Mesenchymal stem cell (in vitro differentiated cells and primary cell): ENCODE data around the gene CDCP1.
A peak's percentile ranks its signal among the peaks of the same experiment; 100 is the strongest.

Experiments
- DNase-seq: peaks from one replicate; pipeline ENCODE4 v3.0.0-alpha.2; 2013
- H2AFZ ChIP-seq: one replicate; pipeline ENCODE4 v1.6.1; 2013; ENCODE audit warnings: low read depth, mild to moderate bottlenecking, control low read depth, inconsistent platforms, low read length, moderate library complexity
- H2AK5ac ChIP-seq: 2 replicates; pipeline ENCODE4 v1.6.1; 2013; ENCODE audit warnings: low read length, moderate library complexity, mild to moderate bottlenecking, inconsistent platforms; ENCODE audit not compliant: severe bottlenecking
- H2BK120ac ChIP-seq: one replicate; pipeline ENCODE4 v1.6.1; 2013; ENCODE audit warnings: low read depth, mild to moderate bottlenecking, inconsistent platforms, low read length, moderate library complexity
- H2BK12ac ChIP-seq, 2 experiments: one replicate each; pipeline ENCODE4 v1.6.1; 2013; ENCODE audit warnings: inconsistent platforms in 2 of 2, low read length in 2 of 2, mild to moderate bottlenecking in 2 of 2, moderate library complexity in 2 of 2, control low read depth in 1 of 2
- H2BK15ac ChIP-seq: one replicate; pipeline ENCODE4 v1.6.1; 2013; ENCODE audit warnings: mild to moderate bottlenecking, low read depth, inconsistent platforms; ENCODE audit not compliant: poor library complexity, severe bottlenecking
- H2BK5ac ChIP-seq: 2 replicates; pipeline ENCODE4 v1.6.1; 2013; ENCODE audit warnings: low read depth, mild to moderate bottlenecking, low read length, control low read depth, inconsistent platforms; ENCODE audit not compliant: poor library complexity, severe bottlenecking
- H3K14ac ChIP-seq, 2 experiments: one replicate each; pipeline ENCODE4 v1.6.1; 2013; ENCODE audit warnings: inconsistent platforms in 2 of 2, low read length in 2 of 2, control low read depth in 1 of 2, mild to moderate bottlenecking in 1 of 2, moderate library complexity in 1 of 2
- H3K18ac ChIP-seq, 2 experiments: one replicate each; pipeline ENCODE4 v1.6.1; 2013; ENCODE audit warnings: inconsistent platforms in 2 of 2, low read length in 2 of 2, control low read depth in 1 of 2, low read depth in 1 of 2, mild to moderate bottlenecking in 1 of 2
- H3K23ac ChIP-seq, 2 experiments: one replicate each; pipeline ENCODE4 v1.6.1; 2013; ENCODE audit warnings: inconsistent platforms in 2 of 2, low read length in 2 of 2, mild to moderate bottlenecking in 2 of 2, moderate library complexity in 2 of 2, control low read depth in 1 of 2
- H3K27ac ChIP-seq: 2 replicates; pipeline ENCODE4 v1.5.1; 2013; ENCODE audit warnings: mild to moderate bottlenecking, moderate library complexity, low read length, control low read depth, inconsistent platforms; ENCODE audit not compliant: poor library complexity, severe bottlenecking
- H3K27me3 ChIP-seq, 2 experiments: 2 replicates each; pipeline versions ENCODE4 v1.6.1 to v1.7.0; 2013; ENCODE audit warnings: low read length in 2 of 2, mild to moderate bottlenecking in 2 of 2, moderate library complexity in 2 of 2, control low read depth in 1 of 2, inconsistent platforms in 1 of 2; ENCODE audit not compliant: control insufficient read depth in 1 of 2, insufficient read depth in 1 of 2
- H3K36me3 ChIP-seq, 2 experiments: 2 replicates each; pipeline versions ENCODE4 v1.6.1 to v1.7.0; 2013; ENCODE audit warnings: low read length in 2 of 2, control low read depth in 1 of 2, inconsistent platforms in 1 of 2, low read depth in 1 of 2, mild to moderate bottlenecking in 1 of 2; ENCODE audit not compliant: insufficient read depth in 2 of 2, control insufficient read depth in 1 of 2
- H3K4ac ChIP-seq, 2 experiments: one replicate each; pipeline ENCODE4 v1.6.1; 2013; ENCODE audit warnings: inconsistent platforms in 2 of 2, low read length in 2 of 2, mild to moderate bottlenecking in 2 of 2, moderate library complexity in 2 of 2, control low read depth in 1 of 2, low read depth in 1 of 2
- H3K4me1 ChIP-seq: 2 replicates; pipeline ENCODE4 v1.6.1; 2013; ENCODE audit warnings: low read depth, low read length, control low read depth; ENCODE audit not compliant: control insufficient read depth, insufficient read depth
- H3K4me2 ChIP-seq: 2 replicates; pipeline ENCODE4 v1.6.1; 2013; ENCODE audit warnings: low read length, mild to moderate bottlenecking, inconsistent platforms; ENCODE audit not compliant: poor library complexity, severe bottlenecking
- H3K4me3 ChIP-seq, 2 experiments: 2 replicates each; pipeline versions ENCODE4 v1.5.1 to v1.7.0; 2013; ENCODE audit warnings: low read length in 2 of 2, mild to moderate bottlenecking in 2 of 2, control low read depth in 1 of 2, low read depth in 1 of 2; ENCODE audit not compliant: insufficient read depth in 1 of 2
- H3K79me1 ChIP-seq: replicated peaks from 2 replicates; pipeline ENCODE4 v1.6.1; 2013; ENCODE audit warnings: mild to moderate bottlenecking, control low read depth, low read length, inconsistent platforms; ENCODE audit not compliant: poor library complexity, severe bottlenecking
- H3K9ac ChIP-seq: 2 replicates; pipeline ENCODE4 v1.7.0; 2013; ENCODE audit warnings: mild to moderate bottlenecking, low read length, moderate library complexity
- H3K9me3 ChIP-seq: 2 replicates; pipeline ENCODE4 v1.7.0; 2013; ENCODE audit warnings: mild to moderate bottlenecking, low read length; ENCODE audit not compliant: control insufficient read depth
- H4K8ac ChIP-seq: one replicate; pipeline ENCODE4 v1.6.1; 2013; ENCODE audit warnings: inconsistent platforms, mild to moderate bottlenecking, low read length, moderate library complexity
- H4K91ac ChIP-seq: one replicate; pipeline ENCODE4 v1.6.1; 2013; ENCODE audit warnings: mild to moderate bottlenecking, low read length, inconsistent platforms
- WGBS: methylation state at CpG from one replicate; pipeline ENCODE4 v1.1.7; 2013; ENCODE audit warnings: mixed read lengths; 5-methylcytosine and 5-hydroxymethylcytosine counted together

CDCP1 gene

DNA sequence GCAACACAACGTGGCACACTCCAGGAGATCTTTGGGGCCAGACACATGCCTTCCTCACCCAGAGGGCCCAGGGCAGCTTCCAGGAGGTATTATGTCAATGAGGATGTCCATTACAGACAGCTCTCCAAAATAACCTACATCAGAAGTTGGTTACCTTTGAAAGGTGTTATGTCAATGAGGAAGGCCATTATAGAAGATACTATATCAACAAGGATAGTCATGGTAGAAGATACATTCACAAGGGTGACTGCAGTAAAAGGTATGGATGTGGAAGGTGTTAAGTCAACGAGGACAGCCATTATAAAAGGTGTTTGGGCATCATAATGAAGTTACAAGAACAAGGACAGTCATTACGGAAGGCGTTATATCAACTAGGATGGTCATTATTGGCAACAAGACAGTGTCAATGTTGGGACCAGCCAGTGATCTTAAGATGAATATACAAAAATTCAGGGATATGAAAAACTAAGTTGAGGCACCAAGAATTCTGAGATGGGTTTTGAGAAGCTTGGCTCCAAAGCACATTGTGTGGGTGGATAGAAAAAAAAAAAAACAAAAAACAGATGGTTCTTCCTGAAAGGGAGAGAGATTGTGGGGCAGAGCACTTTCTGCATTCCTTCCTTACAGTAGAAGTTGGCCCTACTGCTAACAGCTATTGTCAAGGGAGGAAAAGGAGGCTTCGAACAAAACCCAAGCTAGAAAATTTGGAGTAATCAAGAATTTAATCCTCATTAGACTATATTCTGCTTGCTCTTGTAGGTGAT lies 11.2 kb downstream of the CDCP1 start:
- WGBS: 94% methylated on average over 3 of the region's 5 CpGs
- Histone ChIP-seq H3K79me1 (peaks cover 2% of the 10 kb centered on the region), H3K18ac (peak overlapping the region; percentile 95 to 96)

GRCh38 chr3:45132568-45133211 lies 13.5 kb downstream of the CDCP1 start:
- Histone ChIP-seq H3K18ac (peak overlapping the region; percentile 92 to 95), H3K27ac (peak overlapping the region; percentile 45), H3K36me3 (peaks cover 11 to 16% of the 10 kb centered on the region in 2 experiments), H3K4me3 (no peak overlapping the region), H4K8ac (peak overlapping the region; percentile 86), H3K27me3 (no peaks in the 10 kb centered on the region), H2BK15ac (no peak overlapping the region), H2AFZ (no peak overlapping the region), H3K14ac (peak overlapping the region in 1 of 2 experiments; percentile 81), H3K23ac (no peak overlapping the region), H3K4ac (peak overlapping the region; percentile 10 to 97), H2AK5ac (peak overlapping the region; percentile 71), H2BK120ac (peak overlapping the region; percentile 42), H4K91ac (peak overlapping the region; percentile 90), H3K9ac (peak overlapping the region; percentile 2), H3K4me1 (peaks cover 21% of the 10 kb centered on the region), H3K4me2 (no peak overlapping the region), H3K9me3 (no peaks in the 10 kb centered on the region), H2BK12ac (peak overlapping the region; percentile 51 to 99), H2BK5ac (no peak overlapping the region), H3K79me1 (peaks cover 2% of the 10 kb centered on the region)
- WGBS: 31% methylated on average over 5 of the region's 5 CpGs
- peak; percentile 80 for DNase-seq

More for the DNA sequence above, 11.2 kb downstream of the CDCP1 start:
- Histone ChIP-seq H3K36me3 (peaks cover 15 to 19% of the 10 kb centered on the region in 2 experiments), H4K8ac (peak overlapping the region; percentile 83), H2BK12ac (peak overlapping the region; percentile 98 to 99), H3K14ac (peak overlapping the region in 1 of 2 experiments; percentile 44), H3K4me3 (peak overlapping the region in 1 of 2 experiments; percentile 34), H3K27me3 (no peaks in the 10 kb centered on the region), H3K9ac (peak overlapping the region; percentile 74), H2BK5ac (no peak overlapping the region), H3K4me1 (peaks cover 31% of the 10 kb centered on the region), H3K9me3 (no peaks in the 10 kb centered on the region), H2AFZ (no peak overlapping the region), H2AK5ac (peak overlapping the region; percentile 76), H2BK15ac (peak overlapping the region; percentile 82), H4K91ac (peak overlapping the region; percentile 93), H3K4ac (peak overlapping the region; percentile 80 to 88), H3K4me2 (no peak overlapping the region), H2BK120ac (peak overlapping the region; percentile 89), H3K23ac (no peak overlapping the region), H3K27ac (peak overlapping the region; percentile 56)
- DNase-seq: no peak

GRCh38 chr3:45131201-45131600 lies 15.0 kb downstream of the CDCP1 start:
- H3K27ac ChIP-seq: peak overlapping the region; percentile 61
- no peak overlapping the region for H3K18ac ChIP-seq

DNA sequence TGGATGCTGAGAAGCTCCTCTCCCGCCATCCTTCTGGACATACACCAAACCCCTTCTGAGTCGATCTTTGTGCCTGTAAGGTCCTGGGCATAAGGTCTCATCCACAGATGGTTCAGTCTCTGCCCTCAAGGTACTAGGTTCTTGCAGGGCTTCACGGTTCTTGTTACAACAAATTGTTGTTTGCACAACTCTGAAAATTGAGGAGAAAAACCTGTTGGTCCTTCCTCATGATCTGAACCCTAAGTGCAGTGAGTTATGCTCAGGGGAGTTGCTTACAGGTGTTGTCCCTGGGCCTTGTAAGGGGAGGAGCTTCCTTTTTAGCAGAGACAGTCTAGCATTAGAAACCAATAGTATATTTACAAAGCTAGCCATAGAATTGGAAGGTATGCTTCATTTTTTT lies 15.7 kb downstream of the CDCP1 start:
- Histone ChIP-seq H3K9me3 (no peaks in the 10 kb centered on the region), H3K14ac (no peak overlapping the region), H3K4me1 (peaks cover 28% of the 10 kb centered on the region), H2AFZ (no peak overlapping the region), H3K27ac (no peak overlapping the region), H2AK5ac (peak overlapping the region; percentile 17), H2BK5ac (no peak overlapping the region), H3K9ac (no peak overlapping the region), H3K18ac (peak overlapping the region; percentile 44 to 45), H2BK120ac (peak overlapping the region; percentile 39), H2BK12ac (peak overlapping the region; percentile 80 to 85), H3K27me3 (no peaks in the 10 kb centered on the region), H3K4me3 (no peak overlapping the region), H3K36me3 (peaks cover 11 to 21% of the 10 kb centered on the region in 2 experiments), H3K4ac (peak overlapping the region in 1 of 2 experiments; percentile 5), H3K23ac (no peak overlapping the region), H3K79me1 (peaks cover 5% of the 10 kb centered on the region), H4K8ac (no peak overlapping the region), H3K4me2 (no peak overlapping the region), H4K91ac (peak overlapping the region; percentile 69), H2BK15ac (no peak overlapping the region)
- DNase-seq: no peak
- 99% methylated on average over 3 of the region's 3 CpGs for WGBS

More at GRCh38 chr3:45131201-45131600, 15.0 kb downstream of the CDCP1 start:
- H2BK5ac ChIP-seq: no peak overlapping the region
- H3K4me2 ChIP-seq: no peak overlapping the region
- peaks cover 4% of the 10 kb centered on the region for H3K79me1 ChIP-seq
- no peak overlapping the region for H3K14ac ChIP-seq
- H3K27me3 ChIP-seq: no peaks in the 10 kb centered on the region
- peak overlapping the region; percentile 16 for H3K9ac ChIP-seq
- no peak overlapping the region for H2BK15ac ChIP-seq
- peak; percentile 64 for DNase-seq
- peaks cover 23% of the 10 kb centered on the region for H3K4me1 ChIP-seq
- H4K8ac ChIP-seq: no peak overlapping the region
- no peak overlapping the region for H4K91ac ChIP-seq
- H2AK5ac ChIP-seq: no peak overlapping the region
- no peak overlapping the region for H3K4ac ChIP-seq
- no peak overlapping the region for H3K23ac ChIP-seq
- no peaks in the 10 kb centered on the region for H3K9me3 ChIP-seq
- WGBS: 22% methylated on average over 2 of the region's 2 CpGs
- H2AFZ ChIP-seq: no peak overlapping the region
- no peak overlapping the region for H3K4me3 ChIP-seq
- no peak overlapping the region for H2BK120ac ChIP-seq
- no peak overlapping the region for H2BK12ac ChIP-seq
- H3K36me3 ChIP-seq: peaks cover 11 to 20% of the 10 kb centered on the region in 2 experiments
